Hepatocyte (in vitro differentiated cells): ENCODE results near the gene KIF18B.

Experiments
- EZH2 ChIP-seq: fragments of 200-600 bp; sonication (generic); IDR thresholded peaks from 2 replicates; pipeline ENCODE4 v1.6.1; 2016; ENCODE audit warnings: antibody characterized with exemption, mild to moderate bottlenecking, borderline replicate concordance
- EZH2phosphoT487 ChIP-seq: fragments of 200-600 bp; sonication (generic); IDR thresholded peaks from one replicate; pipeline ENCODE4 v1.6.1; 2018; ENCODE audit warnings: antibody characterized with exemption, mild to moderate bottlenecking, low read depth, moderate library complexity; ENCODE audit not compliant: unreplicated experiment, severe bottlenecking
- TF ChIP-seq, protein P1 (sequence below): fragments of 200-600 bp; sonication (generic); IDR thresholded peaks from 2 replicates; pipeline ENCODE4 v1.5.1; 2016; ENCODE audit warnings: antibody characterized with exemption, mild to moderate bottlenecking; ENCODE audit not compliant: poor library complexity

DNA sequence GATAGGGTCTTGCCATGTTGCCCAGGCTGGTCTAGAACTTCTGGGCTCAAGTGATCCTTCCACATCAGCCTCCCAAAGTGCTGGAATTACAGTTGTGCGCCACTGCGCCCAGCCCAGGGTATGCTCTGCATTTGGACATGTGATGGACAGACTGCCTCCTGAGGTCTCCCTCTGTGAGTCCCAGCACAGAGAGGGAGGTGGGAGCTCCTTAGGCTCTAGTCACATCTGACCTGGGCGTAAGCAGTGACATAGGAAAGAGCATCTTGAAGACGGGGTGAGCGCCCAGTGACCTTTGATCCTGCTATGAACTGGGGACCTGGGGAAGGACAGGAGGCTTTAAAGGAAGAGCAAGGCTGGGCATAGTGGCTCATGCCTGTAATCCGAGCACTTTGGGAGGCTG, 30.1 kb downstream of the KIF18B start:
- TF ChIP-seq, protein P1, sequence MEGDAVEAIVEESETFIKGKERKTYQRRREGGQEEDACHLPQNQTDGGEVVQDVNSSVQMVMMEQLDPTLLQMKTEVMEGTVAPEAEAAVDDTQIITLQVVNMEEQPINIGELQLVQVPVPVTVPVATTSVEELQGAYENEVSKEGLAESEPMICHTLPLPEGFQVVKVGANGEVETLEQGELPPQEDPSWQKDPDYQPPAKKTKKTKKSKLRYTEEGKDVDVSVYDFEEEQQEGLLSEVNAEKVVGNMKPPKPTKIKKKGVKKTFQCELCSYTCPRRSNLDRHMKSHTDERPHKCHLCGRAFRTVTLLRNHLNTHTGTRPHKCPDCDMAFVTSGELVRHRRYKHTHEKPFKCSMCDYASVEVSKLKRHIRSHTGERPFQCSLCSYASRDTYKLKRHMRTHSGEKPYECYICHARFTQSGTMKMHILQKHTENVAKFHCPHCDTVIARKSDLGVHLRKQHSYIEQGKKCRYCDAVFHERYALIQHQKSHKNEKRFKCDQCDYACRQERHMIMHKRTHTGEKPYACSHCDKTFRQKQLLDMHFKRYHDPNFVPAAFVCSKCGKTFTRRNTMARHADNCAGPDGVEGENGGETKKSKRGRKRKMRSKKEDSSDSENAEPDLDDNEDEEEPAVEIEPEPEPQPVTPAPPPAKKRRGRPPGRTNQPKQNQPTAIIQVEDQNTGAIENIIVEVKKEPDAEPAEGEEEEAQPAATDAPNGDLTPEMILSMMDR, result no peak
- no peak for TF ChIP-seq EZH2phosphoT487
- no peak for TF ChIP-seq EZH2
